Stimulated activated CD8-positive, alpha-beta memory T cell treated with anti-CD3 and anti-CD28 coated beads, Interleukin-12 subunit alpha, Interleukin-12 subunit beta, amount 100 ng/mL, for 4 hours (primary cell): ENCODE measurements around the gene MYL6.
"Not testable (repeated sequence)": the region's sequence is repeated elsewhere in the genome, so short reads cannot be mapped to it uniquely, and the experiment has no call there.

Experiments
- DNase-seq: peaks from one replicate; pipeline ENCODE4 v3.0.0-alpha.2; 2020; ENCODE audit warnings: low read depth

The MYL6 gene

DNA sequence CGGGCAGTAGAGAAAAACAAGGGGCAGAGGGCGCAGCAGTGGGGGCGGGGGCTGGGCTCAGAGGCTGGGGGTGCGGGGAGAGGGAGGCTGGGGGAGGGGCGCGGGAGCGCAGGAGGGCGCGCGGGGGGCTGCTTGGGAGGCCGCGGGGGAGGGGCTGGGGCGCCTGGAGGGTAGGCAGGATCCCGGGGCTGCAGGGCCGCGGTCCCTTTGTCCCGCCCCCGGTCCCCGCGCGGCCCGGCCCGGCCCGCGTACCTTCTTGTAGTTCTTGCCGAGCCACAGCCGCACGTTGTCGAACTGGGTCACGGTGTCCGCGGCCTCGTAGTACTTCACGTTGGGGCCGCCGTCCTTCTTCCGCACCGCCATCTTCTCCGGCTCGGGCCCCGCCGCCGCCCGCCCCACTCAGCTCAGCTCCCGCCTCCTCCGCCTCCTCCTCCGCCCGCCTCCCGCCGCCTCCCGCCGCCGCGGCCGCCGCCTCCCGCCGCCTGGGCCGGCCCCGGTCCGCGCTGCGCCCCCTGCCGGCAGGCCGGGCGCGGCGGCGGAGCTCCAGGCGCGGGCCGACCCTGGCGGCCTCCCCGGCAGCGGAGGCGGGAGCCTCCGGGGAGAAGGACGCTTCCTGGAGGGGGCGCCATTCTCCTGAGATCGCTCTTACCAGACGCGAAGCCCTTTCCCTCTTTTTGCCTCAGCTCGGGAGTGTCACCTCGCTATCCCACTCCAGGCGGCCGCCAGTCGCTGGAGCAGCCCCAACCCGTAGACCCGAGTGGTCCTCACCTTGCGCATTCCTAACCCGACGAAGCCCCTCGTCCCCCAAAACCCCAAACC, 31.1 kb downstream of the MYL6 start, which contains the start of gene SMARCC2:
TSS of gene SMARCC2 (minus strand) at position 385 of the 819 bp plus-strand sequence. CDS start at position 363, 22 bp downstream.
- DNase-seq, result peak; percentile 74

DNA sequence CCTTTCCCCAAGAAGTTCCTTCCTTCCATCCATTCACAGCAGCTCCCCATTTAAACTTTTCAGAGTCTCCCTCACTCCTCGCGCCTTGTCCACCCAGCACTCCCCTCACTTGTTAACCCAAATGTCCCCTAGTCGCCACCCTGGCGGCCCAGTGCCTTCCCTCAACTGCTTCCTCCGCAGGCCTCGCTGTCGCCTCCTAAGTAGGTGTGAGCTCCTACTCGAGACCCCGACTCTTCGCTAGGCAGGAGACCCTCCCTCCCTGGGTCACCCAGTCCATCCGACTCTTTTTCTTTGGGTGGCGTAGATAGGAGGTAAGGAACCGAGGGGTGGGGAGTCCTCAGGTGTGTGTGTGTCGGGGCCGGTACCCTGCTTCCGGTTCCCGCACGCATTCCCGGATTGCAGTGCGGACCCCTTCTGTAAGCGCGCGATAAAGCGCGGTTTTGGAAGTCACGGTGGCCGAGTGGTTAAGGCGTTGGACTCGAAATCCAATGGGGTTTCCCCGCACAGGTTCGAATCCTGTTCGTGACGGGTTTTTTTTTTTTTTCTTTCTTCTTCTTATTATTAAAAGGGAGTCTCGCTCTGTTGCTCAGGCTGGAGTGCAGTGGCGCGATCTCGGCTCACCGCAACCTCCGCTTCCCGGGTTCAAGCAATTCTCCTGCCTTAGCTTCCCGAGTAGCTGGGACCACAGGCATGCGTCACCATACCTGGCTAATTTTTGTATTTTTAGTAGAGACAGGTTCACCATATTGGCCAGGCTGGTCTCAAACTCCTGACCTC, 31.9 kb downstream of the MYL6 start:
- DNase-seq, result peak; percentile 64

DNA sequence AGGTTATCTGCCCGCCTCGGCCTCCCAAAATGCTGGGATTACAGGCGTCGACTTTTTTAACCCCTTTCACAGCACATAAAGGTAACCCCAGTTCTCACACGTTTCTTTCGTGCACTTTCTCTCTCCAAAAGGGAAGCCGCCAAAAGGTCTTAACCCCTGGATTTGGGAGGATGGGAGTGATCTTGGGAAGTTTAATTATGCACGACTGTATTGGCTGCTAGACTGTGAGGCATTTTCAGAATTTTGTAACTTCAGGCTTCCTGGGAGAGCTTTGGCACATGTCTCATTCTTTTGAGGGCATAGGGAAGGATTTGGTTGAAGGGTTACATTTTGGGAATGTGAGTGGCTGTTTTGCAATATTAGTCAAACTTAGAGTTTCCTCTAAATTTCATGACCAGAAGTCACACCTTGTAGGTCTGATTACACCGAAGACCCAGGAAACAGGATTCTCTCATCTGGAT, 32.6 kb downstream of the MYL6 start:
- DNase-seq, result no peak

DNA sequence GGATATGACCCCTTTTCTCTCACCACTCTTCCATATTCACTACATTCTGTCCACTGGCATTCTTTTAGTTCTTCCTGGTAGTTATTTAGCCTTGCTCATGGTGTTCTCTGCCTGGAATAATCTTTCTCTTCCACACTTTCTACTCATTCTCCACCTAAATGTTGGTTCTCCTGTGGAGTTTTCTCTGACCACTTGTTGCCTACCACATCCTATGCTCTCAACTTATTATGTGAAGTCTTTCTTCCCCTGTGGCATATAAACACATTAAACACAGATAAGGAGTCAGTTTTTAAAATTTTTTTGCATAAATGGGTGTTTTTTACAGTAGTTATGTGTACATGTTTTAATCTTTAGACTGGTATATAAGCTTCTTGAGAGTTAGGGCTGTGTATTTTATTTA, 34.4 kb downstream of the MYL6 start:
- no peak for DNase-seq

DNA sequence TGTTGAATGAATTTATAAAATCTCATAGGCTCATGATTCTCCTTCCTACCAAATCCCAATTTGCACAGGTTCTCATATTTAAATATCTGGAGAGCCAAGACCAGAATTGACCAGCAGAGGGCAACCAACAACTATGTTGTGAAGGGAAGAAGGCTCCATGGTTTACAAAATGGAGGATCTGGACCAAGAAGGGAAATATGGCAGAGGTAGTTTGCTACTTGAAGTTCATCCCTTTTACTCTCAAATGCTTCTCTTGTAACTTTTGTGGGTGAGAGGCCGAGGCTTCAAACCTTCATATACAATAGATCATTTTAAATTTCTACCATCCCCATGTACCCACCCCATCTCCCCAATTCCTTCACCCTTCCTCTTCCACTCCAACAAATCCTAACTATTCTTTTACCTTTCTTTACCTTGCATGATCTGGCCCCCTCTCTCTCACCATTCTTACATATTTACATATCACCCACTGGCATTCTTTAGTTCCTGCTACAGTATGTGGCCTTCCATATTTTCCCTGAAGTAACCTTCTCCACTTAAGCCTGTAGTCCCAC, 34.9 kb downstream of the MYL6 start:
- no peak for DNase-seq

DNA sequence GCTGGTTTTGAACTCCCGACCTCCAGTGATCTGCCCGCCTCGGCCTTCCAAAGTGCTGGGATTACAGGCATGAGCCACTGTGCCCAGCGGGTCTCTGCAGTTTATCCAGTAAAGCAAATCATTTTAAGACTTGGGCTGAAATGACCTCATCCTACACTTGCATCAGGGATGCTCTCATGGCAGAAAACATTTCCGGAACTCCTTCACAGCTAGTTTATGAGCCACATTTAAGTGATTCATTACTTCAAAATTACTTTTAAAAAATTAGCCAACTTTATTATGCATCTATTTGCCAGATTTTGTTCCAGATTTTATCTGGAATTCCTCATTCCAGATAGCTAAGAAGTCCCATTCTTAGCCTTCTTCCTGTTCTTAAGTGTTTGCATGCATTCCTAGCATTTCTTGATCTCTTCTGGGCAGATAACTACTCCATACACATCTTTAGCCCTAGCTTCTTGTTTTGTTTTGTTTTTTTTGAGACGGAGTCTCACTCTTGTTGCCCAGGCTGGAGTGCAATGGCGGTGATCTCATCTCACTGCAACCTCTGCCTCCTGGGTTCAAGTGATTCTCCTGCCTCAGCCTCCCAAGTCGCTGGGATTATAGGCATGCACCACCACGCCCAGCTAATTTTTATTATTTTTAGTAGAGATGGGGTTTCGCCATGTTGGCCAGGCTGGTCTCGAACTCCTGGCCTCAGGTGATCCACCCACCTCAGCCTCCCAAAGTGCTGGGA, 38.8 kb downstream of the MYL6 start:
- DNase-seq, result not testable (repeated sequence)

DNA sequence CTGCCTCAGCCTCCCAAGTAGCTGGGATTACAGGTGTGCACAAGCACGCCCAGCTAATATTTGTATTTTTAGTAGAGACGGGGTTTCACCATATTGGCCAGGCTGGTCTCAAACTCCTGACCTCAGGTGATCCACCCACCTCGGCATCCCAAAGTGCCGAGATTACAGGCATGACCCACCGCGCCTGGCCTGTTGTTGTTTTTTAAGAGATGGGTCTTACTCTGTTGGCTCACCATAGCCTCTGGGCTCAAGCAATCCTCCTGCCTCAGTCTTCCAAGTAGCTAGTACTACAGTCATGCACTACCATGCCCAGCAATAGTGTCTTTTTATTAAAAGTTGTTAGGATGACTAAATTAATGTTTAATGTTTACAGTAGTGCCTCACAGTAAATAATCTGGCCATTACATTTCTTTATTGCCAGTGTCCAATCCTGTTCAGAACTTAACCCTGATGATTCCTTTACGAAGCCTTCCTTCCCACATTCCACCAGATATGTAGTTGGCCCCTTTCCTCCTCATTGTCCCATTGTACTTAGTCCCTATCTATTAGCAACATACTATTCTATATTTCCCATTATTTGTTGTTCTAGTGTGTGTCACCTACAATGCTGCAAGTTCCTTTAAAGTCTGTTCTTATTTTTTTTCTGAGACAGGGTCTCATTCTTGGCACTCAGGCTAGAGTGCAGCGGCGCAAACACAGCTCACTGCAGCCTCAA, 39.9 kb downstream of the MYL6 start:
- DNase-seq, result no peak

DNA sequence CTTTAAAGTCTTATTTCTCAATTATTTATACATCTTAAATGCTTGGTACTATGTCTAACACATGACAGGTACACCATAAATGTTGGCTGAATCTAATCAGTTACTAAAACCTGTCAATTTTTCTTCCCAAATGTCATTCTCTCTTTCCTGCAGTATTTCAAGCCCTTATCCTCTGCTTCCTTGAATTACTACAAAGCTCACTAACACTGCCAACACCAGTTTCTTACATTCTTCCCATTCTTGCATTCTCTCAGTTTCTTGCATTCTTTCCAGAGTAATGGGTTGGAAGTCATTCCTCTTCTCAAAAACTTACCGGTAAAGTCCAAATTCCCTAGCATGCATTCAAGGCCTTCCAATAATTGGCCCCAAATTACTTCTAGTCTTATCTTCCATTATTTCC, 40.7 kb downstream of the MYL6 start:
- no peak for DNase-seq

DNA sequence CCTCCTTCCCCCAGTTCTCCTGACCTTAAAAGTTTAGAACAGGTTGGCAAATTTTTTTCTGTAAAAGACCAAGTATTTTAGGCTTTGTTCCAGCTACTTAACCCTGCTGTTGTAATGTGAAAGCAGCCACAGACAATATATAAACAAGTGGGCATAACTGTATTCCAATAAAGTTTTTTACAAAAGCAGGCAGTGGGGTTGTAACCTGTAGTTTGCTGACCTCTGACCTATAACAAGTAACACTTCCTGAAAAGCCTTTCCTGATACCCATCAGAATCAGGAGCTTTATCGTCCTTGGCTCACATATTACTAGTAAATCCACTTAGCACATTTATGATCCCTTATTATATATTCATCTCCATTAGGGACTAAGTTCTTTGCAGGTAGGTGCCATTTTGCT, 44.2 kb downstream of the MYL6 start:
- no peak for DNase-seq

DNA sequence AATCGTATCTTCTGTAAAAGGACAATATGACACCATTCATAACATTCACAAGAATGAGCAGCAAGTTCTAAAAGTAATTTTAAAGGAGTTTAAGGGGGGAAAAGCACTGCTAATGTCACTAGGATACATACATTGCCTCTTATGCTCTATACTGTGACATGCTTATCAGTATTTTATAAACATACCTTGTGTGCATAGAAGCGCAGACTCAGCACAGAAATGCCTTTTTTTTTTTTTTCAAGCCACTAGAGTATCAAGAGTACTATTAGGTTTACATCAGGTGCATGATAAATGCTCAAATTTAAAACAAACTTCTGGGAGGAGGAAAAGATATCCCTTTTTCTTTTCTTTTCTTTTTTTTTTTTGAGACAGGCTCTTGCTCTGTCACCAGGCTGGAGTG, 44.7 kb downstream of the MYL6 start:
- DNase-seq, result no peak

DNA sequence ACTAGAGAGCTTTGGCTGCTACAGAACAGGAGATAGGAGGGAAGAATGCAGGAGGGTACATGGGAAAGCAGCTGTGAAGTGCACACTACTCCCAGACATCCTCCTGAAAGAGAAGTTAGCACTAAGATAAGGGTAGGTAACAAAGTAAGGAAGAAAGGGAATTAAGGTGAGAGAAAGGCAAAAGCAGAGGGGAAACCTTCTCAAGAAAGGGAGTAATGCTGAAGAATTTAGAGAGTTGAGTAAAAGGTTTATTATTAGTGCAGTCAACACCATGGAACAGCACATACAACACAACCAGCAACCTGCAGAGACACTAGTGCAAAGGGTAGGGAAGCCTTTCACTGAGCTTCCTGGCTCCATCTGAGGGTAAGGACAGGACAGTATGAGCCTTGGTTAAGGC, 46.1 kb downstream of the MYL6 start:
- no peak for DNase-seq

DNA sequence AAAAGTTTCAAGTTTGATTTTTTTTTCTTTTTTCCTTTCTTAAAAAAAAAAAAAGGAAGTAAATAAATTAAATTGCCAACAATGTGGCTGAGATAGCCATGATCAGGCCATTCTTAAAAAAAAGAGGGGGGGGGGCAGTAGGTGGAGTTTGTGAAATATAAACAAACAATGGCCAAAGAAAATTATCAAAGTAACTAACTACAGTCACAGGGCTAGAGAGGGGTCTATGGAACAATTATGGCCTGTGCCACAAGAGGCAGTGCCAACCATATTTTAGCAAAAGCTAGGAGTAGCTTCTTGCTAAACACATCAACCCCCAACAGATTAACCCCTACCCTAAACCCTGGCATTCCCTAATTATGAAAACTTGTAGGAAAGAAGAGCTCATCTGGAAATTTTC, 47.3 kb downstream of the MYL6 start:
- no peak for DNase-seq

DNA sequence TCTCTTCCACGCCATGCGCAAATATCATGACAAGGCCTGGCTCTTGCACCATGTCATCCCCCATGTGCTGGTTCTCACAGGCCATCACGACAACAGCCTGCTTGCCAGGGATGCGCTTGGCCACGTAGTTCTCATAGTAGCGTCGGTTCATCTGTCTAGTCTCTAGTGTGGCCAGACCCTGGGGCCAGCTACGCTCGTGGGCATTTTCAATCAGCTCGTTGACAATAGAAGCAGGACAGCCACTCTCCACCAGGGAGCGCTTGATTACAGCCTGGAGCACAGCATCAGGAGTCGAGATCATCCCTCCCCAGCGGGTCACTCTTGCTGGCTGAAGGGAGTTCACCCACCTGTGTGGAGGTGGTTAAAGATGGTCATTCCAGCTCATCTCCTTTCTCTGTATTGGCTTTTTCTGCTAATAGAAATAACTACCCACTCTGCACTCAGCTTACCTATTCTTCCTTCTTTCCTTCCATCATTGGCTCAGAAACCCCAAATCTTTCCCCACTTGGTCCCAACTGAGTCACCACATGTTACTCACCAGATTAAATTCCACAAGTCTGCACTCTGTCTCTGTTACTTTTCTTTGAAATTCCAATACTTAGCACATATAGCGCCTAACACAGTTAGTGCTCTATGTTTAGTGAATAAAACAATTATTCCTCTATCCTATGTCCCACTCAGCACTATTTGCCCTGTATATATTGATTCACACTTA, 48.5 kb downstream of the MYL6 start:
- DNase-seq, result no peak

DNA sequence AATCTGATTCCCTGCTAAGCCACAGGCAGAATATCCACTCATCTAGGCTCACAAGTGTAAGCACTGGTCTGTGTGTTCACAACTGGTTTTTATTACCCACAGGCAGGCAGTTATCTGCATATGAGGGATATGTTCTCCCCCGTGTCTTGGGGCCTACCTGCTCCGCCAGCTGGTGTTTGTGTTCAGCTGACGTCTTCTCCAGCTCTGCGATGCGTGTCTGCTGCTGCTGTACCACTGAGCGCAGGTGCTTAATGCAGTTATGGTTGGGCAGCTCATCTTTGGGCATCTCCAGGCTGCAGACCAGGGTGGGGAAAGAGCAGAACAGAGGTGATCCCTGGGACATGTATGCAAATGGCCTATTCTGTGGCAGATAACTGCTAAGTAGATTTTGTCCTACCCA, 49.8 kb downstream of the MYL6 start:
- DNase-seq, result no peak
